MCF 10A (cell line): ENCODE data around the gene RPS6KC1. TPM values are rescaled to one million over a fixed set of nuclear protein-coding genes. Genes with fewer than 3 reads are reported as not detected.

Source experiments
- BruUV-seq: library from RNA; stranded (reverse); fragments of 400-500 nt; replicated peaks from 2 replicates; lab custom pipeline; 2021; lab: Mats Ljungman, UMichigan
- CTCF ChIA-PET: fragments of 300-600 bp; sonication (Branson Sonifier 250); formaldehyde crosslinking; extraction: SDS; loops from one replicate; lab custom pipeline; 2021; ENCODE audit warnings: antibody characterized with exemption, inconsistent platforms; lab: Yijun Ruan, JAX
- POLR2A ChIA-PET: fragments of 300-600, 350-650 bp; sonication (Branson Sonifier 250); formaldehyde crosslinking; extraction: SDS; loops from one replicate; lab custom pipeline; 2020; ENCODE audit warnings: antibody characterized with exemption, inconsistent platforms; lab: Yijun Ruan, JAX
- DNase-seq: peaks from one replicate; pipeline ENCODE4 v3.0.0-alpha.2; 2018; ENCODE audit not compliant: unreplicated experiment
- H3K27ac Mint-ChIP-seq: one replicate; pipeline ENCODE4 v1.8.0; 2022; ENCODE audit warnings: mild to moderate bottlenecking, low read depth, mixed read lengths; ENCODE audit not compliant: unreplicated experiment
- H3K27me3 Mint-ChIP-seq: one replicate; pipeline ENCODE4 v1.8.0; 2022; ENCODE audit warnings: mixed read lengths; ENCODE audit not compliant: insufficient read depth, unreplicated experiment
- H3K36me3 Mint-ChIP-seq: one replicate; pipeline ENCODE4 v1.8.0; 2022; ENCODE audit warnings: mild to moderate bottlenecking, moderate library complexity, mixed read lengths; ENCODE audit not compliant: insufficient read depth, unreplicated experiment
- H3K4me1 Mint-ChIP-seq: one replicate; pipeline ENCODE4 v1.8.0; 2022; ENCODE audit warnings: mixed read lengths; ENCODE audit not compliant: insufficient read depth, unreplicated experiment
- H3K4me3 Mint-ChIP-seq: one replicate; pipeline ENCODE4 v1.8.0; 2022; ENCODE audit warnings: mild to moderate bottlenecking, moderate library complexity, mixed read lengths; ENCODE audit not compliant: unreplicated experiment
- H3K9me3 Mint-ChIP-seq: one replicate; pipeline ENCODE4 v1.8.0; 2022; ENCODE audit warnings: mixed read lengths; ENCODE audit not compliant: unreplicated experiment
- CTCF ChIP-seq: fragments of 200-600 bp; IDR thresholded peaks from one replicate; pipeline ENCODE4 v1.8.0; 2022; ENCODE audit warnings: antibody characterized with exemption, mild to moderate bottlenecking; ENCODE audit not compliant: unreplicated experiment
- intact Hi-C: fragments of 100-400 bp; cut with micrococcal nuclease; formaldehyde crosslinking; loops from 2 replicates; pipeline ENCODE4 v1.14.1; 2022
- total RNA-seq: library from RNA; stranded (reverse); gene quantifications from 2 replicates; pipeline ENCODE4 v1.2.3, GENCODE V29; 2022

RPS6KC1 gene
- total RNA-seq, 1 experiment from 2014 or later = 24.5 TPM

GRCh38 chr1:213287987-213288386 is 236.9 kb downstream of the RPS6KC1 start:
- peak; percentile 28 for DNase-seq
- Mint-ChIP-seq H3K4me3 (no peak overlapping the region), H3K9me3 (peaks cover 8% of the 10 kb centered on the region), H3K27ac (no peak overlapping the region), H3K36me3 (no peaks in the 10 kb centered on the region), H3K4me1 (peaks cover 12% of the 10 kb centered on the region), H3K27me3 (no peaks in the 10 kb centered on the region)
- no peak for TF ChIP-seq CTCF
- ChIA-PET CTCF (interaction anchor here (0.6 to 2.0 kb wide), 7 partner anchors 8 to 526 kb away, joined by 3 to 7 read pairs (median 3); no protein-coding TSS in a partner anchor), POLR2A (no interaction called here)
- BruUV-seq = no TSS peak
- intact Hi-C loops = loop anchor here (5.0 kb wide), 1 partner anchor 156 kb away; no protein-coding TSS in a partner anchor

- Mint-ChIP-seq H3K9me3 (peaks cover 3% of the 10 kb centered on the region), H3K27me3 (no peaks in the 10 kb centered on the region), H3K27ac (no peak overlapping the region), H3K4me3 (no peak overlapping the region), H3K4me1 (no peaks in the 10 kb centered on the region), H3K36me3 (no peaks in the 10 kb centered on the region)
- intact Hi-C loops = no loop called here
- no TSS peak for BruUV-seq
- no peak for DNase-seq
- ChIA-PET CTCF (interaction anchor here (1.2 kb wide), 1 partner anchor 19 kb away, joined by 3 read pairs; no protein-coding TSS in a partner anchor), POLR2A (no interaction called here)
- no peak for TF ChIP-seq CTCF
Observed at GRCh38 chr1:213291526-213291925, 240.5 kb downstream of the RPS6KC1 start.

GRCh38 chr1:213292614-213293013 is 241.6 kb downstream of the RPS6KC1 start:
- intact Hi-C loops = no loop called here
- no peaks in the 10 kb centered on the region for H3K27me3 Mint-ChIP-seq
- no peak overlapping the region for H3K27ac Mint-ChIP-seq
- BruUV-seq = no TSS peak
- no peaks in the 10 kb centered on the region for H3K4me1 Mint-ChIP-seq
- H3K36me3 Mint-ChIP-seq = no peaks in the 10 kb centered on the region
- ChIA-PET POLR2A (interaction anchor here (1.5 kb wide), 1 partner anchor 8 kb away, joined by 4 read pairs; no protein-coding TSS in a partner anchor), CTCF (no interaction called here)
- peaks cover 8% of the 10 kb centered on the region for H3K9me3 Mint-ChIP-seq
- H3K4me3 Mint-ChIP-seq = no peak overlapping the region
- no peak for DNase-seq
- TF ChIP-seq CTCF = no peak

DNA sequence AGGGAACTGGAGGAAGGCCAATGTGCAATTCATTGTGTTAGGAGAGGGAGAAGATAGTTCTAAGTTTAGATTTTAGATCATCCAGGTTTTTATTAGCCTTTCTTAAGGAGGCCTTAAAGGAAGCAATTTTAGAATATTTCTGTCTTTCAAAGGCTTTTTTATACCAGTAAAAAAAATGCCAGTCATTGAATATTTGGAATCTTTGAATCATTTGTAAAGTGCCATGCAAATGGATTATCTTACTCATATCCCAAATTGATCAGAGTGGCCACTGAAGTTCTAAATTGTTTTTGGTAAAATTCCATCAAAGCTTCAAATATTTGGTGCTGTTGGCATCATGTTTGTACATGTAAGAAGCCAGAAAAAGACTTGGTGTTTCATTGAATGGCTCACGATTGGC is 244.8 kb downstream of the RPS6KC1 start:
- H3K27me3 Mint-ChIP-seq = no peaks in the 10 kb centered on the region
- no TSS peak for BruUV-seq
- no peaks in the 10 kb centered on the region for H3K36me3 Mint-ChIP-seq
- H3K4me3 Mint-ChIP-seq = no peak overlapping the region
- H3K9me3 Mint-ChIP-seq = peaks cover 8% of the 10 kb centered on the region
- H3K4me1 Mint-ChIP-seq = no peaks in the 10 kb centered on the region
- ChIA-PET POLR2A (no interaction called here), CTCF (interaction anchor here (1.7 kb wide), 1 partner anchor 9 kb away, joined by 3 read pairs; no protein-coding TSS in a partner anchor)
- intact Hi-C loops = no loop called here
- no peak for TF ChIP-seq CTCF
- H3K27ac Mint-ChIP-seq = no peak overlapping the region
- DNase-seq = no peak
